GM12872 (cell line): ENCODE data around the gene PLXNA4.

Experiments
- TF ChIP-seq, protein P1 (sequence below): IDR thresholded peaks from 3 replicates; pipeline ENCODE4 v1.5.1; 2011; ENCODE audit warnings: low read depth, mild to moderate bottlenecking, low read length, moderate library complexity; ENCODE audit not compliant: insufficient read depth

The PLXNA4 gene

DNA sequence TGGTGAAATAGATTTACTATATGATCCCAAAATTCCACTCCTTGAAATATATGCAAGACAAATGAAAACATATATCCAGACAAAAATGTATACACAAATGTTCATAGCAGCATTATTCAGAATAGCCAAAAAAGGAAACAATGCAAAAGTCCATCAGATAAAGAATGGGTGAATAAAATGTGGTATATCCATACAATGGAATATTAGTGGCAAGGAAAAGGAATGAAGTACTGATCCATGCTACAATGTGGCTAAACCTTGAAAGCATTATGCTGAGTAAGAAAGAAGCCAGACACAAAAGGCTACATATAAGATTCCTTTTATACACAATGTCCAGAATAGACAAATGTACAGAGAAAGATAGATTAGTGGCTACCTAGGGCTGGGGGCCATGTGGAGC lies 225.5 kb downstream of the PLXNA4 start:
- TF ChIP-seq, protein P1, sequence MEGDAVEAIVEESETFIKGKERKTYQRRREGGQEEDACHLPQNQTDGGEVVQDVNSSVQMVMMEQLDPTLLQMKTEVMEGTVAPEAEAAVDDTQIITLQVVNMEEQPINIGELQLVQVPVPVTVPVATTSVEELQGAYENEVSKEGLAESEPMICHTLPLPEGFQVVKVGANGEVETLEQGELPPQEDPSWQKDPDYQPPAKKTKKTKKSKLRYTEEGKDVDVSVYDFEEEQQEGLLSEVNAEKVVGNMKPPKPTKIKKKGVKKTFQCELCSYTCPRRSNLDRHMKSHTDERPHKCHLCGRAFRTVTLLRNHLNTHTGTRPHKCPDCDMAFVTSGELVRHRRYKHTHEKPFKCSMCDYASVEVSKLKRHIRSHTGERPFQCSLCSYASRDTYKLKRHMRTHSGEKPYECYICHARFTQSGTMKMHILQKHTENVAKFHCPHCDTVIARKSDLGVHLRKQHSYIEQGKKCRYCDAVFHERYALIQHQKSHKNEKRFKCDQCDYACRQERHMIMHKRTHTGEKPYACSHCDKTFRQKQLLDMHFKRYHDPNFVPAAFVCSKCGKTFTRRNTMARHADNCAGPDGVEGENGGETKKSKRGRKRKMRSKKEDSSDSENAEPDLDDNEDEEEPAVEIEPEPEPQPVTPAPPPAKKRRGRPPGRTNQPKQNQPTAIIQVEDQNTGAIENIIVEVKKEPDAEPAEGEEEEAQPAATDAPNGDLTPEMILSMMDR: no peak

DNA sequence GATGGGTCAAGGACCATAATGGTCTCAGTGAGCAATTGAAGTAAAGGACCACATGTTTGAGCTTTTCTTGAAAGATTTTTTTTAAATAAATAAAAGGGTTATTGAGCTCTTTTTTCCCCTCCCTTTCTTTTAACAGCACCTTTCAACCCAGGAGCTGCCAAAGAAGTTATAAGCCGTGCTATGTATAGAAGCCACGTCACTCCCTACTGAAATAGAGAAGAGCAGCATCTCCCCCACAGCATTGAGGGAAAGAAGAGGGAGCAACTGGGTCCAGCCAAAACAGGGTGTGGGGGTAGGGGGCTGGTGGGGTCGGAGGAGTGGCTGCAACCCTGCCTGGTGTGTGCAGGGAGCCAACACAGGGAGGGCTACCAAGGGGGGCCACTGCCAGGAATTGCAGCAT lies 227.2 kb downstream of the PLXNA4 start:
- TF ChIP-seq, protein P1: no peak

DNA sequence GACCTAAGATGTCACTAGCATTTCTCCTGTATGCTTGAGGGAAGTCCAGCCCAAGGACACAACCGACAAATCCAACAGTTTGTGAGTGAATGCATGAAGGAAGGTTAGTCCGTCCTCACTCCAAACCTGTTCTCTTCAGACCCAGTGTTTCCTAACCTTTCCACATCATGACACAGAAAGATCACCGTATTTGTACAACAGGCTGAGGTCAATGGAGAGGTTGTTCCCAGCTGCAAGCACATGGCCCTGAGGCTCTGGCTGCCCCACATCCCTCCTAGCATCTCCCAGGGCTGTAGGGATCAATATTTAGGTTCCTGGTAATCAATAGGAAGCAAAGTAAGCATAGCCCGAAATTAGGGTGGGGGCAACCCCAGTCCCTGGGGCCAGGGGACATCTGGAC lies 227.9 kb downstream of the PLXNA4 start:
- TF ChIP-seq, protein P1: no peak

DNA sequence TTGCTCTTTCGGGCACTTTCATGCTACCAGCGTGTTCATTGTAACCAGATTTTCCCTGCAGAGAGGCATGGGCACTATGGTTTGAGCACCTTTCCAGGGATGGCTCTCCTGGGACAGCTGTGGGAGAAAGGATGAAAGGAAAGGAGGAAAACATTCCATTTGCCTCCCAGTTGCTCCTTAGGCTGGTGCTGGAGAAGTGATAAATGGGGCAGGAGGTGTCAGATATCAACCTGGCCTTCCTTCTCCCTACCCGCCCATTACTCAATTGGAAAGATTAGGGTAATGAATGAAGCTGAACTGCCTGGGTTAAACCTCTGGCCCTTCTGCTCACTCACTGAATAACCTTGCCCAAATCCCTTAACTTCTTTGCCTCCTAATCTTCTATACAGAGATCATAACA lies 228.4 kb downstream of the PLXNA4 start:
- TF ChIP-seq, protein P1: no peak

DNA sequence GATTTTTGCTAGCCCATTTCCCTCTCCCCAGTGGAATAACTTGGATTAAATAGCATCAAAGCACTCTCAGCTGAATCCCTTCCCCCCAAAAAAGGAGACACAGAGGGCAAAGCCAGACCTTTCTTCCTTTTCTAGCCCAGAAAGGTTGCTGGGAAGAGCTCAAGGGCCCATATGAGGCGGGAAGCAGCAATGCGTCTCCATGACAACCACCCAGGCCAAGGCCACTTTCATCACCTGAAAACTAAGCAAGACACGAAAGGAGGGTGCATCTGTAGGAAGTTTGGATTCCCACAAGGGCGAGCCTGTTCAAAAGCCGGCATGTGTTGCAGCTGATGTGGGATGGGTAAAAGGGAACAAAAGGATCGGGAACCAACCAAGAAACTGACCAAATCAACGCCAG lies 229.1 kb downstream of the PLXNA4 start:
- TF ChIP-seq, protein P1: no peak

DNA sequence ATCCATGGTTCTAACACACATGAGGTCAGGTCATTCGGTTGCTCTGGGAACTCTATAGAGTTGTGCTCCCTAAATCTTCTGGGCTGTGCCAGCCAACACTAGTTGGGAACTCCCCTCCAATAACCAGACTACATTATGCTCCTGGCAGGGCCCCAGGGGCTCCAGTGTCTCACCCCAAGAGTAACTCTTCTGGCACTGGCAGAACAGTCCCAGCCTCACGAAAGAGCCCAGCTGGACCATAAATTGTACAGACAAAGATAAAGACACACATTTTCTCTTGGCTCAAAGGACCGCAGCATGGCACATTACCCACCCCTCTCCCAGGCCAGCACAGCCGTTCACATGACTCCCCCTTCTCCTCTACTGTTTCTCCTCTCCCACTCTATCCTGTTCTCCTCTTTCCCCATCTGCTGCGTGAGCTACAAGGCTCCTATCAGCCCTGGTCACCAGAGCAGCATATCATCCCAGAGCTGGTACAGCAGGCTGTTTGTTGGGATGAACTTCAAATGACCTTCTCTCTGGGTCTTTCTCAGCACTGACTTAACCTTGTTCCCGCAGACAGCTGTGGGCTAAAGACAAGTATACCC lies 230.6 kb downstream of the PLXNA4 start:
- TF ChIP-seq, protein P1: no peak

DNA sequence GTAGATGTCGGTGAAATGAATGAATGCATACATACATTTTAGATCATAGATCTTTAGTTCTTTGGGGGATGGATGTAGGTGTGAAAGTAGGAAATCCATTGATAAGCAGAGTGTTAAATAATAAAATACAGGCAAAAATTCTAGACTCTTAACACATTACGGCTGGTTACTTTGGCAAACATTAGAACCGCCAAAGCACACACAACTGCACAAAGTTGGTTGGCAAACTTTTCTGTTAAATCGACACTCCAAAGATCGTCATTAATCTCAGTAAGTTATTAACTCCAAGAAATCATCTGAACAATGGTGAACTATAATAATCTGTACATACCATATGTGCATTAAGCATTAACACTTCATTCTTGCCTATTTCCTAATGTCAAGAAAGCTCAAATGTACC lies 231.2 kb downstream of the PLXNA4 start:
- TF ChIP-seq, protein P1: no peak
